ENCODE data around the gene PTMA.

PTMA gene

DNA sequence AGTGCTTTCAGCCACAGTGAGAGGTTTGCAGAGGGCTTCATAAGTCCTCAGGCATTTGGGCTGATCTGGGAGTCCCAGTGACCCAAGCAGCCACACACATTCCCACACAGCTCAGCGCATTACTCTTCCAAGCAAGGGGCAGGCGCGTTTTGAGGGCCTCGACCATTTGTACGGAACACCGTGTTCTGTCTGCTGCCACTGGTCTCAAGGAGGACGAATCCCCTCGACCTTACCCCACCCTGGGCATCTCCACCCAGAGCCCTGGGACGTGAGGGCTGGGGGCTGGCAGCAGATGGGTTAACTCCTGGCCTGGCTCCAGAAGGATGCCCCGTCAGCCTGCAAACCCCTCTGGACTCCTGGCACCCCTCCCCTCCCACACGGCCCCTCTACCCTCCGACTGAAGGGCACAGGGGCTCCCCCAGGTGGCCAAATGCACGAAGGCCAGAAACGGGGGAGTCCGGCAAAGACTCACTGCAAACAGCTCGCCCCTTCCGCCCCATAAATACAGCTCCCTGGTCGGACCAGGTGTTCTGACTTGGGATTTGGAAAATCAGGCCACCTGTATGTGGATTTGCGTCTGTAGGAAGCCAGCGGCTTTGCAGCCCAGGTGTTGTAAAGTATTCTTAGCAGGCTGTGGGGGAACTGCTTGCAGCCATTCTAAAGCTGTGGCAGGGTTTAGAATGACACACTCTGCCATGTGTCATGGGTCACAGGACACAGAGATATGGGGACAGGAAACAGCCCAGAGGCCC is 33.6 kb upstream of the PTMA start:
- peak overlapping the region; percentile 10 for H4K12ac ChIP-seq (ENCODE audit: low read depth, low read length)
- peak overlapping the region; percentile 3 for H3K4me2 ChIP-seq (ENCODE audit: low read length)
- H3K4ac ChIP-seq (ENCODE audit: low read depth, low read length), result no peak overlapping the region
- peak; percentile 95 for DNase-seq
- no peak overlapping the region for H3K4me3 ChIP-seq (ENCODE audit: low read depth, low read length)
- peaks cover 18% of the 10 kb centered on the region for H3K79me1 ChIP-seq (ENCODE audit: low read length)
- peak overlapping the region; percentile 21 for H2AK5ac ChIP-seq (ENCODE audit: low read length)
- no CpG with 5 or more reads among the region's 20 CpGs for WGBS (ENCODE audit: extremely low coverage, insufficient coverage, insufficient read length)
- H3K23ac ChIP-seq (ENCODE audit: low read length), result no peak overlapping the region
- no peak overlapping the region for H3K9ac ChIP-seq (ENCODE audit: low read length)
- peak overlapping the region; percentile 20 for H4K8ac ChIP-seq (ENCODE audit: low read depth, low read length)
- no peak overlapping the region for H3K18ac ChIP-seq (ENCODE audit: low read length)
- peak overlapping the region; percentile 50 for H2BK12ac ChIP-seq (ENCODE audit: low read length)
- no peaks in the 10 kb centered on the region for H3K36me3 ChIP-seq (ENCODE audit: control insufficient read depth in 1 of 2, insufficient read depth in 2 of 2, low read length in 2 of 2)
- H3K9me3 ChIP-seq (ENCODE audit: insufficient read depth, low read depth, low read length), result no peaks in the 10 kb centered on the region
- H3K4me1 ChIP-seq (ENCODE audit: control insufficient read depth in 1 of 2, insufficient read depth in 2 of 2, low read length in 2 of 2), result peaks cover 25 to 28% of the 10 kb centered on the region in 2 experiments
- H2AFZ ChIP-seq (ENCODE audit: insufficient read depth, low read length, poor library complexity), result peak overlapping the region; percentile 57
- no peaks in the 10 kb centered on the region for H3K79me2 ChIP-seq (ENCODE audit: control insufficient read depth, insufficient read depth, low read length, poor library complexity)
- no peak overlapping the region for H2BK120ac ChIP-seq (ENCODE audit: insufficient read depth, low read length, poor library complexity)
- H3K14ac ChIP-seq (ENCODE audit: low read length), result peak overlapping the region; percentile 16
- H3K27me3 ChIP-seq (ENCODE audit: insufficient read depth, low read length), result no peaks in the 10 kb centered on the region
- H4K91ac ChIP-seq (ENCODE audit: low read depth, low read length), result peak overlapping the region; percentile 80
- H2BK5ac ChIP-seq (ENCODE audit: low read depth, low read length, poor library complexity), result no peak overlapping the region
- H3K27ac ChIP-seq (ENCODE audit: low read depth, low read length), result peak overlapping the region; percentile 5

GRCh38 chr2:231676243-231676642 is 32.1 kb upstream of the PTMA start:
- Histone ChIP-seq H3K18ac (ENCODE audit: low read length) (no peak overlapping the region), H2BK5ac (ENCODE audit: low read depth, low read length, poor library complexity) (no peak overlapping the region), H3K4ac (ENCODE audit: low read depth, low read length) (no peak overlapping the region), H2AK5ac (ENCODE audit: low read length) (peak overlapping the region; percentile 3), H3K14ac (ENCODE audit: low read length) (no peak overlapping the region), H3K79me1 (ENCODE audit: low read length) (peaks cover 30% of the 10 kb centered on the region), H3K9ac (ENCODE audit: low read length) (no peak overlapping the region), H3K27ac (ENCODE audit: low read depth, low read length) (no peak overlapping the region), H4K12ac (ENCODE audit: low read depth, low read length) (no peak overlapping the region), H2AFZ (ENCODE audit: insufficient read depth, low read length, poor library complexity) (no peak overlapping the region), H3K9me3 (ENCODE audit: insufficient read depth, low read depth, low read length) (peaks cover 2% of the 10 kb centered on the region), H3K23ac (ENCODE audit: low read length) (no peak overlapping the region), H3K36me3 (ENCODE audit: control insufficient read depth in 1 of 2, insufficient read depth in 2 of 2, low read length in 2 of 2) (no peaks in the 10 kb centered on the region), H3K4me3 (ENCODE audit: low read depth, low read length) (no peak overlapping the region), H3K4me1 (ENCODE audit: control insufficient read depth in 1 of 2, insufficient read depth in 2 of 2, low read length in 2 of 2) (peaks cover 27 to 32% of the 10 kb centered on the region in 2 experiments), H4K8ac (ENCODE audit: low read depth, low read length) (no peak overlapping the region), H3K27me3 (ENCODE audit: insufficient read depth, low read length) (no peaks in the 10 kb centered on the region), H2BK120ac (ENCODE audit: insufficient read depth, low read length, poor library complexity) (no peak overlapping the region), H3K79me2 (ENCODE audit: control insufficient read depth, insufficient read depth, low read length, poor library complexity) (peaks cover 5% of the 10 kb centered on the region), H4K91ac (ENCODE audit: low read depth, low read length) (no peak overlapping the region), H2BK12ac (ENCODE audit: low read length) (no peak overlapping the region), H3K4me2 (ENCODE audit: low read length) (no peak overlapping the region)
- no CpG with 5 or more reads among the region's 6 CpGs for WGBS (ENCODE audit: extremely low coverage, insufficient coverage, insufficient read length)
- DNase-seq, result no peak

DNA sequence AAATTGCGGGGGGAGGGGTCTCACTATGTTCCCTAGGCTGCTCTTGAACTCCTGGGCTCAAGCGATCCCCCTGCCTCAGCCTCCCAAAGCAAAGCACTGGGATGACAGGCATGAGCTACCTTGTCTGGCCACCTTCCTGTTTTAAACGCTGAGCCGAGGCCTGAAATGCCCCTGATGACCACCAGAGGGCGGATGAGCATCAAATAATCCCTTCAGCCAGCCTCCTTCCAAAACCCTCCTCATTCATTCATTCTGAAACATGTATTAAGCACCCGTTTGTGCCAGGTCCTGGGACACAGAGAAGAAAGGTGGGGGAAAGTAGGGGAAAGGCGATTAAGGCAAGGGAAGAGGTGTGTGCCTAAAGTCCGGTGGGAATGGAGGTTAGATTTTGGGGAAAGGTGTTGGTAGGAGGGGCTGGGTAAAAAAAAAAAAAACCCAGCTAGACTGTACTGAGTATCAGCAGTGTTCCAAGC is 30.7 kb upstream of the PTMA start:
- peaks cover 20 to 24% of the 10 kb centered on the region in 2 experiments for H3K4me1 ChIP-seq (ENCODE audit: control insufficient read depth in 1 of 2, insufficient read depth in 2 of 2, low read length in 2 of 2)

GRCh38 chr2:231679908-231680284 is 28.4 kb upstream of the PTMA start:
- WGBS (ENCODE audit: extremely low coverage, insufficient coverage, insufficient read length), result no CpG with 5 or more reads among the region's 11 CpGs

More for the DNA sequence above, 30.7 kb upstream of the PTMA start:
- no peak overlapping the region for H3K4me3 ChIP-seq (ENCODE audit: low read depth, low read length)
- no peak overlapping the region for H3K18ac ChIP-seq (ENCODE audit: low read length)
- H2AK5ac ChIP-seq (ENCODE audit: low read length), result no peak overlapping the region
- no peaks in the 10 kb centered on the region for H3K27me3 ChIP-seq (ENCODE audit: insufficient read depth, low read length)
- no peak overlapping the region for H2BK12ac ChIP-seq (ENCODE audit: low read length)
- H4K8ac ChIP-seq (ENCODE audit: low read depth, low read length), result no peak overlapping the region
- no peak overlapping the region for H3K4ac ChIP-seq (ENCODE audit: low read depth, low read length)
- no peak overlapping the region for H4K91ac ChIP-seq (ENCODE audit: low read depth, low read length)
- DNase-seq, result peak; percentile 80 to 96
- H3K27ac ChIP-seq (ENCODE audit: low read depth, low read length), result no peak overlapping the region
- H2AFZ ChIP-seq (ENCODE audit: insufficient read depth, low read length, poor library complexity), result no peak overlapping the region
- H3K79me1 ChIP-seq (ENCODE audit: low read length), result peaks cover 30% of the 10 kb centered on the region
- H4K12ac ChIP-seq (ENCODE audit: low read depth, low read length), result no peak overlapping the region
- H3K14ac ChIP-seq (ENCODE audit: low read length), result no peak overlapping the region
- peaks cover 9% of the 10 kb centered on the region for H3K79me2 ChIP-seq (ENCODE audit: control insufficient read depth, insufficient read depth, low read length, poor library complexity)
- no peak overlapping the region for H2BK120ac ChIP-seq (ENCODE audit: insufficient read depth, low read length, poor library complexity)
- H3K9ac ChIP-seq (ENCODE audit: low read length), result no peak overlapping the region
- H2BK5ac ChIP-seq (ENCODE audit: low read depth, low read length, poor library complexity), result no peak overlapping the region
- no peak overlapping the region for H3K23ac ChIP-seq (ENCODE audit: low read length)
- no peaks in the 10 kb centered on the region for H3K36me3 ChIP-seq (ENCODE audit: control insufficient read depth in 1 of 2, insufficient read depth in 2 of 2, low read length in 2 of 2)
- H3K4me2 ChIP-seq (ENCODE audit: low read length), result no peak overlapping the region
- peaks cover 2% of the 10 kb centered on the region for H3K9me3 ChIP-seq (ENCODE audit: insufficient read depth, low read depth, low read length)
- no CpG with 5 or more reads among the region's 8 CpGs for WGBS (ENCODE audit: extremely low coverage, insufficient coverage, insufficient read length)

More at GRCh38 chr2:231679908-231680284, 28.4 kb upstream of the PTMA start:
- Histone ChIP-seq H2AFZ (ENCODE audit: insufficient read depth, low read length, poor library complexity) (peak overlapping the region; percentile 72), H3K4me3 (ENCODE audit: low read depth, low read length) (no peak overlapping the region), H4K8ac (ENCODE audit: low read depth, low read length) (peak overlapping the region; percentile 69), H3K18ac (ENCODE audit: low read length) (peak overlapping the region; percentile 50), H3K79me1 (ENCODE audit: low read length) (peaks cover 17% of the 10 kb centered on the region), H4K12ac (ENCODE audit: low read depth, low read length) (peak overlapping the region; percentile 79), H4K91ac (ENCODE audit: low read depth, low read length) (peak overlapping the region; percentile 95), H3K9ac (ENCODE audit: low read length) (peak overlapping the region; percentile 31), H2BK120ac (ENCODE audit: insufficient read depth, low read length, poor library complexity) (peak overlapping the region; percentile 61), H3K27me3 (ENCODE audit: insufficient read depth, low read length) (no peaks in the 10 kb centered on the region), H2BK5ac (ENCODE audit: low read depth, low read length, poor library complexity) (peak overlapping the region; percentile 28), H2AK5ac (ENCODE audit: low read length) (peak overlapping the region; percentile 93), H3K36me3 (ENCODE audit: control insufficient read depth in 1 of 2, insufficient read depth in 2 of 2, low read length in 2 of 2) (no peaks in the 10 kb centered on the region), H3K79me2 (ENCODE audit: control insufficient read depth, insufficient read depth, low read length, poor library complexity) (peaks cover 9% of the 10 kb centered on the region), H3K4me2 (ENCODE audit: low read length) (peak overlapping the region; percentile 88), H3K9me3 (ENCODE audit: insufficient read depth, low read depth, low read length) (peaks cover 2% of the 10 kb centered on the region), H3K4me1 (ENCODE audit: control insufficient read depth in 1 of 2, insufficient read depth in 2 of 2, low read length in 2 of 2) (peaks cover 9 to 13% of the 10 kb centered on the region in 2 experiments), H3K4ac (ENCODE audit: low read depth, low read length) (peak overlapping the region; percentile 65), H3K27ac (ENCODE audit: low read depth, low read length) (peak overlapping the region; percentile 98), H3K23ac (ENCODE audit: low read length) (no peak overlapping the region), H2BK12ac (ENCODE audit: low read length) (peak overlapping the region; percentile 81), H3K14ac (ENCODE audit: low read length) (peak overlapping the region; percentile 81)
- peak; percentile 42 to 59 for DNase-seq
